Central memory CD4-positive, alpha-beta T cell (primary cell): Measurements from ENCODE around the gene ID3.
"Not testable (repeated sequence)": the region's sequence is repeated elsewhere in the genome, so short reads cannot be mapped to it uniquely, and the experiment has no call there.

Source experiments
- DNase-seq: peaks from one replicate; pipeline ENCODE4 v3.0.0; 2022

ID3 gene

DNA sequence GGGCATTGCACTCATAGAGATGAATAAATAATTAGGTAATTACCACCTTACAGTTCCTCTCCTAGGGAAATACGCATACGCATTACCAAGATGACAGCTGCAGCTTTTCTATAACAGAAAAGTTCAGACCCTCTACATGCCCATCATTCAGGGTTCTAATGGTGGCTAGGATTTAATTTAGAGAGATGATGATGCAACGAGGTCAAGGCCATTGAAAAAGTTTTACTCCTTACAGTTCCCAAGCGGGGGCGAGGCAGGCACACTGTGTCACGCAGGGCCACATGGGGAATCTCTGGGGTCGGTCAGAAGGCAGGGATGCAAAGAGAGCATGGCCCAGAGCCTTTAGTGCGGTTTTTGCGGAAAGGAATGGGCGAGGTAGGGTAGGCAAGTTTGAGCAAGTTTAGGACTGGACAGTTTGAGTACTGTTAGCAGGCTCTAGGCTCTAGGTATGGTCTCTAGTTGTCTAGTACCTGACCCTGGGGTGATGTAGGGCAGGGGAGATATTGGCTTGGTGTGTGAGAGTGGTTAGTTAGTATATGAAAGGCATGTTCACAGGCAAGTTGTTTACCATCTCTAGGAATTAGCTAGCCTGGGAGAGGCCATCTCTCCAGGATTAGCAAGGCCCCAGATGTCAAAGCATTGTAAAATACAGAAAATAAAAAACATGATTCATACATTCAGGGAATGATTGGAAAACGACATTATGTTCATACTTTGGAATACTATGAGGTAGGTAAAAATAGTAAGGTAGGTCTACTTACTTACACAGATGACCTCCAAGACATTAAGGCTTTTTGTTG lies 29.6 kb upstream of the ID3 start:
- no peak for DNase-seq

- DNase-seq = no peak
Measured at GRCh38 chr1:23585321-23586022, 26.2 kb upstream of the ID3 start.

DNA sequence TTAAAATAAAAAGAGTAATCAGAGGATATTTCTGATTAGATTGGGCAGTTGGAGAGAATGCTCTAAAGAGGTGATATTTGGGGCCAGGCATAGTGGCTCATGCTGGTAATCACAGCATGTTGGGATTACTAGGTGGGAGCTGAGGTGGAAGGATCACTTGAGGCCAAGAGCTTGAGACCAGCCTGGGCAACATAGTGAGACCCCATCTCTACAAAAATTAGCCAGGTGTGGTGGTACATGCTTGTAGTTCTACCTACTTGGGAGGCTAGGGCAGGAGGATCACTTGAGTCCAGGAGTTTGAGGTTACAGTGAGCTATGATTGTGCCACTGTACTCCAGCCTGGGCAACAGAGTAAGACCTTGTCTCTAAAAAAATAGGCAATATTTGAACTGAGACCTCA lies 24.4 kb upstream of the ID3 start:
- not testable (repeated sequence) for DNase-seq

- DNase-seq = no peak
Measured at GRCh38 chr1:23582820-23583219, 23.5 kb upstream of the ID3 start.

- DNase-seq = no peak
Measured at GRCh38 chr1:23581219-23581618, 21.9 kb upstream of the ID3 start.

DNA sequence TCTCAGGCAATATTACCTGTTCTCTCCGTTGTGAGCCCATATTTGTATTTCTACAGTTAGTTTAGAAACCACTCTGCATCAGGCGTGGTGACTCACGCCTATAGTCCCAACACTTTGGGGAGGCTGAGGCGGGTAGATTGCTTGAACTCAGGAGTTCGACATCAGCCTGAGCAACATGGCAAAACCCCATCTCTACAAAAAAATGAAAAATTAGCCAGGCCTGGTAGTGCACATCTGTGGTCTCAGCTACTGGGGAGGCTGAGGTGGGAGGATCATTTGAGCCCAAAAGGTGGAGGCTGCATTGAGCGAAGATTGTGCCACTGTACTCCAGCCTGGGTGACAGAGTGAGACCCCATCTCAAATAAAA lies 19.7 kb upstream of the ID3 start:
- no peak for DNase-seq

GRCh38 chr1:23578311-23578996 lies 19.2 kb upstream of the ID3 start:
- DNase-seq = no peak

GRCh38 chr1:23577056-23578004 lies 18.0 kb upstream of the ID3 start:
- DNase-seq = no peak

DNA sequence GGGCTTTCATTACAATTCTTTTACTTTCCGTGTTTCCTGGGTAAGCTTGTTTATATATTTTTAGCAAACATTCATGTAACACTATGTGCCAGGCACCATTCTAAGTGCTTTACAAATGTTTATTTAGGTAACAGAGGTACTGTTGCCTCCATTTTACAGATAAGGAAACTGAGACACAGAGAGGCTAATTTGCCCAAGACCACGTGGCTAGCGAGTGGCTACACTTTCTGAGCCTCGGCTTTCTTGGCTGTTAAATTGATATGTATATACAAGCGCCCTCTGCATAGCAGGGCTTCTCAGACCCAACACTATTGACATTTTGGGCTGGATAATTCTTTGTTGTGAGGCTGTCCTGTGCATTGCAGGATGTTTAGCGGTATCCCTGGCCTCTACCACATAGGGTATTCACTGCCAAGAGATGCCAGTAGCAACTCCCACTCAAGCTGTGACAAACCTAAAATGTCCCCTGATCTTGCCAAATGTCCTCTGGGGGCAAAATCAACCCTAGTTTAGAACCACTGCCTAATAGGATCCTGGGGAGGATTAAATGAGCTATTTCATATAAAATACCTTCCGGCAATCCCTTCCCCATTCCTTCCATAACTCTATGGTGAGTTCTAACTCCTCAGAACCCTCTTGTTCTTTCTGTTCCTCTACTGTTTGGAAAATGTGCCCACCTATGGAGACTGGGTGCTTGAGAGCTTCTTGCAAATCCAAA lies 17.2 kb upstream of the ID3 start:
- DNase-seq = no peak

- DNase-seq = no peak
Measured at GRCh38 chr1:23575226-23575810, 16.0 kb upstream of the ID3 start.

DNA sequence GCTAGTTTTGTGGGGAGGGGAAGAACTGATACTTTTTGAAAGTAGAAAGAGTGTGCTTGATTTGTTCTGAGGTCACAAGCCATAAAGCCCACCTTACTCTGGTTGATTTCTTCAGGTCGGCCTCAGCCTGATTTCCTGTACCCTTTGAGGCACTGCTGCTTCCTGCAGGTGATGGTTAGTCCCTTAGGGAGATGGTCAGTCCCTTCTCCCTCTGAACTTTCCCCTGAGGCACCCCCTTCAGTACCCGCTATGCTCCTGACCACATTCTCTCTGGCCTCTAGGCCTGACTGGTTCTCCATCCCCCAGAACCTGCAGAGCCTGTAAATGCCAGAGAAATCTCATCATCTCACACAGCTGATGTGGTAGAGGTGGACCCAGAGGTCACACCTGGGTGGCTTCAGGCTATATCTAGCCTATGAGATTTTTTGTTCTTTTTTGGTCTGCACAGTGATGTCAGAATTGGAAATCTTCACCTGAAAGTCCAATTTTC lies 15.0 kb upstream of the ID3 start:
- no peak for DNase-seq

DNA sequence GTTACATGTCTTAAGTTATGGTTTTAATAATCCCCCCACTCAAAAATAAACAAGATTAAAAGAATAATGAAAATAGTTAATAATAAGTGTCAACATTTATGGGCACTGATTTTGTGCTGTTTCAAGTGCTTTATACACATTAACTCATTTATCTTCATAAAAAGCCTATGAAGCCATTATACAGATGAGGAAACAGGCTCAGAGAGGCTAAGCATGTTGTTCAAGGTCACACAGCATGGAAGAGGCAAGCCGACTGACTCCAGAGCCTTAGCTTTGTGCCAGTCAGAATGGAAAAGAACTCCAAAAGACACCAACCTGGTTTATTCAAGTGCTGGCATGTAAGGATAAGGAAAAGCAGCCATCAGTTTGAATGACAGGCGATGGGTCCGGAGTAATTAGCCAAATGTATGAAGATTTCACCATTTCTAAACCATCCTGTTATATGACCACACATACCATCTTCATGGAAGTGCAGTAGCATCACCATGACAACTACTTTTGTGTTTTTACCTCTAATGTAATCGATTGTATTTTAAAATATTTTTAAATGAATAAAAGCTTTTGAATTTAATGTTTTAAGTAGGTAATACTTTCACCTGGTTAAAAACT lies 14.4 kb upstream of the ID3 start:
- DNase-seq = no peak

- DNase-seq = no peak
Measured at GRCh38 chr1:23571465-23571864, 12.2 kb upstream of the ID3 start.

- DNase-seq = no peak
Measured at GRCh38 chr1:23570001-23570691, 10.8 kb upstream of the ID3 start.

- no peak for DNase-seq
Measured at GRCh38 chr1:23568608-23569383, 9.5 kb upstream of the ID3 start.

GRCh38 chr1:23567996-23568607 lies 8.8 kb upstream of the ID3 start:
- DNase-seq = no peak

GRCh38 chr1:23567629-23567995 lies 8.3 kb upstream of the ID3 start:
- DNase-seq = no peak

- DNase-seq = no peak
Measured at GRCh38 chr1:23566304-23566703, 7.0 kb upstream of the ID3 start.

GRCh38 chr1:23565776-23566175 lies 6.5 kb upstream of the ID3 start:
- DNase-seq = no peak
